GM23248 (cell line): ENCODE measurements around the gene NFIA. TPM values are rescaled to one million over a fixed set of nuclear protein-coding genes. Genes with fewer than 3 reads are reported as not detected.

Experiments used
- DNase-seq: peaks from one replicate; pipeline ENCODE4 v3.0.0-alpha.2; 2015
- H2AFZ ChIP-seq: fragments of 200-600 bp; sonication (generic); 2 replicates; pipeline ENCODE4 v1.6.1; 2016; ENCODE audit warnings: antibody characterized with exemption
- H3F3A ChIP-seq: fragments of 200-600 bp; sonication (generic); 2 replicates; pipeline ENCODE4 v1.6.1; 2016; ENCODE audit warnings: mild to moderate bottlenecking, antibody characterized with exemption, mixed run types; ENCODE audit not compliant: insufficient read depth
- H3K27ac ChIP-seq: fragments of 200-600 bp; sonication (generic); 2 replicates; pipeline ENCODE4 v1.5.1; 2016; ENCODE audit warnings: mild to moderate bottlenecking
- H3K27me3 ChIP-seq: fragments of 200-600 bp; sonication (generic); replicated peaks from 2 replicates; pipeline ENCODE4 v1.6.1; 2016; ENCODE audit warnings: mild to moderate bottlenecking; ENCODE audit not compliant: insufficient read depth
- H3K36me3 ChIP-seq: fragments of 200-600 bp; sonication (generic); 2 replicates; pipeline ENCODE4 v1.6.1; 2016; ENCODE audit warnings: low read depth, mild to moderate bottlenecking
- H3K4me1 ChIP-seq: fragments of 200-600 bp; sonication (generic); 2 replicates; pipeline ENCODE4 v1.6.1; 2016; ENCODE audit warnings: mild to moderate bottlenecking; ENCODE audit not compliant: insufficient read depth
- H3K4me2 ChIP-seq: fragments of 200-600 bp; sonication (generic); one replicate; pipeline ENCODE4 v1.6.1; 2016; ENCODE audit warnings: mild to moderate bottlenecking; ENCODE audit not compliant: unreplicated experiment
- H3K4me3 ChIP-seq: fragments of 200-600 bp; sonication (generic); 2 replicates; pipeline ENCODE4 v1.5.1; 2016; ENCODE audit warnings: mild to moderate bottlenecking
- H3K79me2 ChIP-seq: fragments of 200-600 bp; sonication (generic); 2 replicates; pipeline ENCODE4 v1.6.1; 2016; ENCODE audit warnings: mild to moderate bottlenecking; ENCODE audit not compliant: insufficient read depth
- H3K9ac ChIP-seq: fragments of 200-600 bp; sonication (generic); 2 replicates; pipeline ENCODE4 v1.6.1; 2016; ENCODE audit warnings: mild to moderate bottlenecking
- H3K9me2 ChIP-seq: fragments of 200-600 bp; sonication (generic); 2 replicates; pipeline ENCODE4 v1.6.1; 2016; ENCODE audit warnings: mixed run types, mild to moderate bottlenecking, moderate library complexity; ENCODE audit not compliant: insufficient read depth
- H3K9me3 ChIP-seq: fragments of 200-600 bp; sonication (generic); one replicate; pipeline ENCODE4 v1.6.1; 2017; ENCODE audit warnings: low read depth
- H4K20me1 ChIP-seq: fragments of 200-600 bp; sonication (generic); 2 replicates; pipeline ENCODE4 v1.6.0; 2016; ENCODE audit not compliant: insufficient read depth
- EZH2 ChIP-seq: fragments of 200-600 bp; sonication (generic); IDR thresholded peaks from 2 replicates; pipeline ENCODE4 v1.6.1; 2018; ENCODE audit warnings: antibody characterized with exemption, mild to moderate bottlenecking; ENCODE audit not compliant: insufficient read depth, poor library complexity, severe bottlenecking
- EZH2phosphoT487 ChIP-seq: fragments of 200-600 bp; sonication (generic); IDR thresholded peaks from 2 replicates; pipeline ENCODE4 v1.6.1; 2018; ENCODE audit warnings: antibody characterized with exemption, moderate library complexity, mild to moderate bottlenecking, low read depth; ENCODE audit not compliant: insufficient read depth
- WGBS, 2 experiments: methylation state at CpG; one replicate each; pipeline ENCODE4 v1.1.6; 2015 to 2017; ENCODE audit warnings: low lambda C conversion rate in 2 of 2, low coverage in 1 of 2; ENCODE audit errors: missing lambda C conversion rate in 2 of 2; 5-methylcytosine and 5-hydroxymethylcytosine counted together
- in situ Hi-C: fragments of 300-500 bp; cut with MboI; formaldehyde crosslinking; loops from 2 replicates; pipeline ENCODE4 v1.15.0; 2020
- polyA plus RNA-seq: library from polyadenylated mRNA; unstranded; fragments of >200 nt; fragmentation: Nextera tagmentation; extraction: Ambion mirVana; gene quantifications from 2 replicates; pipeline ENCODE4 v1.2.1, GENCODE V29; 2016
- total RNA-seq: library from RNA; depleted of rRNA; stranded (reverse); fragments of >200 nt; shearing (Covaris generic); gene quantifications from 2 replicates; pipeline ENCODE4 v1.2.3, GENCODE V29; 2014

NFIA gene
- total and polyA plus RNA-seq, 2 experiments from 2014 or later: 3.4 to 8.8 TPM

DNA sequence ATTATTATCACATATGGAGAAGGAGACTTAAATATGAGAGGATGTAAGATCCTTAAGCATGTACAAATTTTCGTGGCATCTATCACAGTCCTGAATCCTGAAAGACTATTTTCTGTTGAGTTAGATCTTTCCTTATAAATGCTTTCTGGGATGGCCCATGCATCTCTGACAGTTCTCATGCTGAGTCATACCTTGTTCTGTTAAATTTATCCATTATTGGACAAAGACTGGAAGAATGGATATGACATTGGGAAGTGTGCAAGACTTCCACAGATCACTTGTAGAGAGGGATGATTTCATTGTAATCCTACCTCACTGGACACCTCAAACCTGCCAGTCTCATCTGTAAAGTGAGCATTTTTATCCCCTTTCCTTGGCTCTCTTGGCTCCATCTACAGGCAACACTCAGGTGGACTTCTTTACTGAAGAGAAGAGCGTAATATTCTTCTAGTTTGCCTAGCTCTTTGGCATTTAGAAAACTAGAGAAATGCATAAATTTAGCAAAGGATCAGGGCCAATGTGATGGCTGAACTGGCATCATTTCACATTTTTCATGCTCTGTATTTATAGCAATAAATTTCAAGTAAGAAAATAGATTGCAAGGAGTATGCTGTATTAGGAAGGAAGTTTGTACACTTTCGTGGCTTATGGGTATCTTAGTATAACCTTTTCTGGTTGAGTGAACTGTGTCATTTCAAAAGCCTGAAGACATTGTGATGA, 128.2 kb downstream of the NFIA start:
- no peak overlapping the region for H3K9ac ChIP-seq
- WGBS, 2 experiments: 66 to 70% methylated on average over 3 of the region's 3 CpGs
- no peak for DNase-seq
- H4K20me1 ChIP-seq: no peaks in the 10 kb centered on the region
- H3K9me3 ChIP-seq: no peaks in the 10 kb centered on the region
- H3K27me3 ChIP-seq: no peaks in the 10 kb centered on the region
- TF ChIP-seq EZH2 (no peak), EZH2phosphoT487 (no peak)
- no peak overlapping the region for H2AFZ ChIP-seq
- H3K9me2 ChIP-seq: no peaks in the 10 kb centered on the region
- no peaks in the 10 kb centered on the region for H3K4me1 ChIP-seq
- no peaks in the 10 kb centered on the region for H3K36me3 ChIP-seq
- no peaks in the 10 kb centered on the region for H3F3A ChIP-seq
- H3K4me2 ChIP-seq: no peak overlapping the region
- H3K79me2 ChIP-seq: no peaks in the 10 kb centered on the region
- no peak overlapping the region for H3K4me3 ChIP-seq
- no peak overlapping the region for H3K27ac ChIP-seq
- in situ Hi-C loops: no loop called here

DNA sequence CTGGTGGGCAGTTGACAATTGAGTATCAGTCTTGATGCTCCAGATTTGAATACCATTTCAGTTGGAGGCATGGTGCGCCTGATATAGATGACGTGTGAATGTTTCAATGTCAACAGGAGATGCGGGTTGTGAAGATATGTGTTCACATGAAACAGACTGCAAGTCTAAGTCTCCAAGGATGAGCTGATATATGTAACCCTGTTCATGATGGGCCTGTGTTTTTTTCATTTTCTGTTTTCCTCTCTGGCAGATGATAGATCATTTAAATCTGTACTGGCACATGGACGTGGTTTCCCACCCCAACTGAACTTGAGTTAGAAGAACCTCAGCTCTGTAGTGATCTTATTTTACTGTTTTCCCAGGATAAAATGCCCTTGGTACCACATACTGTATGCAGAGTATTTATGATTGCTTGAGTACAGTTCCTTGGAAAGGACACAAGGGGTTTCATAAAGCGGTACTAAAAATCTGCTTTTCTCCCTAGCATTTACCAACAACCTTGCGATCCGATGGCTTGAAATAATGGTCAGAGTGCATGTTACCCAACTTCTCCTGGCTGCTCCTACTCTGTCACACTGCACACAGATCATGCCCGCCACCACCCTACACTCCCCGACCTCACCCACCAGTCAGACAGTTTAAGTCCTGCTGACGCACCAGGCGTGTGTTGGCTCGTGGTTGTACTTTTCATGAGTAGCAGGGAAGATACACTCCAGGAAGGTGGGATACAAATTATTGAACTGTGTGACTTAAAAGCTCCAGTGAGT, 131.1 kb downstream of the NFIA start:
- Histone ChIP-seq H3K27ac (no peak overlapping the region), H3K9me3 (no peaks in the 10 kb centered on the region), H3K9me2 (no peaks in the 10 kb centered on the region), H3K36me3 (no peaks in the 10 kb centered on the region), H3K9ac (no peak overlapping the region), H3K79me2 (no peaks in the 10 kb centered on the region), H3K4me3 (no peak overlapping the region), H3K27me3 (no peaks in the 10 kb centered on the region), H2AFZ (no peak overlapping the region), H3F3A (no peaks in the 10 kb centered on the region), H3K4me1 (no peaks in the 10 kb centered on the region), H4K20me1 (no peaks in the 10 kb centered on the region), H3K4me2 (no peak overlapping the region)
- DNase-seq: no peak
- 95 to 96% methylated on average over 12 of the region's 12 CpGs for WGBS, 2 experiments
- no peak for TF ChIP-seq EZH2phosphoT487
- no peak for TF ChIP-seq EZH2
- in situ Hi-C loops: no loop called here

DNA sequence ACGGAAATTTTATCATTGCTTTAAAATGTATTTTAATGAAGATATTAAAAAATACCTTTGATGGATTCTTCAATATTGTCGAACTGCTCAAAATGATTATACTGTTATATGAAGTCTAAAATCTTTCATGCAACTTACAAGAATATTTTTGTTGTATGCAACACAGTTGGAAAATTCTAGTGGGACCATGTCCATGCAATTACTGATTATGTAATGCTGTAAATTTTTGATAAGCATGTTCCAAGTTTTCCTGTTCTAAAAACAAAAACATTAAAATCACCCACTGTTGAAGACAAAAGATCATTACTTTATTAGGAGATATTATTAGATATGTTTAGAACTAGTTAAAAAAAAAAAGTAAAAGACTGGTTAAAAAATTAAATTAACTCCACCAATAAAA, 132.8 kb downstream of the NFIA start:
- WGBS, 2 experiments: 90 to 91% methylated on average over 2 of the region's 2 CpGs
- in situ Hi-C loops: no loop called here
- no peak for DNase-seq

DNA sequence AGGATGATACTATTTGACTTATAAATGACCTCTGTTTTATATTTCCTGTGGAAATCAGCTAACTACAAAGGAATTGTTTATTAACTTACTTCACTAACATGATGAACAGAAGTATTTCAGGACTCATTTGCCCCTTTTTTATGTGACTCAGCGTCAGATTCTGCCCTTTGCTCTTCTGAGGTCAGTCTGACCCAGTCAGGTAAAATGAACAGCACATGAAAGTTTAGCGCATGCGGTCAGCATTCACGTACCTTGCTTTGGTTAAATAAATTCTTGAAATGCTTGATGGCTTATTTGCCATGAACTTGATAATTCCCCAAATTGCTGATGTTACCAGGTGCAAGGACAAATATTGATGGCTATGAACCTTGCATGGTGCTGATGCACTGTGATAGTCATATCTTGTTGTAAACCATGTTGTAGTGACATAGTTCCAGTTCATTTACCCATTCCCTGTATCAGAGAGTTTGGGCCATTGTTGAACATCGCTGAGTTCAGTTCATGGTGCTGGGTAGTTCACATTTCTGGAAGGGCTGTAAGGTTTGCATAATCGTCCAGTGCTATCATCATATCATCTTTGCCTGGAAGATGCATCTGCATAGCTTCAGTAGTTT, 133.4 kb downstream of the NFIA start:
- Histone ChIP-seq H2AFZ (no peak overlapping the region), H3K9me3 (no peaks in the 10 kb centered on the region), H3K9ac (no peak overlapping the region), H3F3A (no peaks in the 10 kb centered on the region), H4K20me1 (no peaks in the 10 kb centered on the region), H3K36me3 (no peaks in the 10 kb centered on the region), H3K4me2 (no peak overlapping the region), H3K79me2 (no peaks in the 10 kb centered on the region), H3K27me3 (no peaks in the 10 kb centered on the region), H3K4me1 (no peaks in the 10 kb centered on the region), H3K4me3 (no peak overlapping the region), H3K27ac (no peak overlapping the region), H3K9me2 (no peaks in the 10 kb centered on the region)
- no peak for TF ChIP-seq EZH2phosphoT487
- TF ChIP-seq EZH2: no peak
- no peak for DNase-seq
- in situ Hi-C loops: no loop called here
- WGBS, 2 experiments: 82 to 90% methylated on average over 6 of the region's 6 CpGs

More for the DNA sequence above, 132.8 kb downstream of the NFIA start:
- H3K9me3 ChIP-seq: no peaks in the 10 kb centered on the region
- no peaks in the 10 kb centered on the region for H3K27me3 ChIP-seq
- H3K9me2 ChIP-seq: no peaks in the 10 kb centered on the region
- no peaks in the 10 kb centered on the region for H3K79me2 ChIP-seq
- no peaks in the 10 kb centered on the region for H4K20me1 ChIP-seq
- H2AFZ ChIP-seq: no peak overlapping the region
- no peaks in the 10 kb centered on the region for H3K4me1 ChIP-seq
- H3K27ac ChIP-seq: no peak overlapping the region
- H3K4me3 ChIP-seq: no peak overlapping the region
- TF ChIP-seq EZH2 (no peak), EZH2phosphoT487 (no peak)
- H3K4me2 ChIP-seq: no peak overlapping the region
- H3K9ac ChIP-seq: no peak overlapping the region
- H3F3A ChIP-seq: no peaks in the 10 kb centered on the region
- no peaks in the 10 kb centered on the region for H3K36me3 ChIP-seq
